Cardiac septum (tissue), 1 donor: ENCODE results near the gene PTRH1. TPM values are rescaled to one million over a fixed set of nuclear protein-coding genes. Genes with fewer than 3 reads are reported as not detected.

Experiments
- DNase-seq: peaks from one replicate; pipeline ENCODE4 v3.0.0-alpha.2; 2020; ENCODE audit warnings: low spot score
- intact Hi-C: fragments of 100-400 bp; cut with DNase I; formaldehyde crosslinking; loops from one replicate; pipeline ENCODE4 v1.14.0; 2022
- total RNA-seq: library from RNA; stranded (reverse); fragmentation: NEBNext Ultra II Directional; extraction: Animal tissue kit (Norgen Biotek cat#: 25700); gene quantifications from one replicate; pipeline ENCODE4 v1.2.1, GENCODE V29; 2021
- donor health status: DM: no; HTN: no; CAD: no.

PTRH1 gene
- total RNA-seq, 1 donor from 2014 or later: 13.4 TPM

DNA sequence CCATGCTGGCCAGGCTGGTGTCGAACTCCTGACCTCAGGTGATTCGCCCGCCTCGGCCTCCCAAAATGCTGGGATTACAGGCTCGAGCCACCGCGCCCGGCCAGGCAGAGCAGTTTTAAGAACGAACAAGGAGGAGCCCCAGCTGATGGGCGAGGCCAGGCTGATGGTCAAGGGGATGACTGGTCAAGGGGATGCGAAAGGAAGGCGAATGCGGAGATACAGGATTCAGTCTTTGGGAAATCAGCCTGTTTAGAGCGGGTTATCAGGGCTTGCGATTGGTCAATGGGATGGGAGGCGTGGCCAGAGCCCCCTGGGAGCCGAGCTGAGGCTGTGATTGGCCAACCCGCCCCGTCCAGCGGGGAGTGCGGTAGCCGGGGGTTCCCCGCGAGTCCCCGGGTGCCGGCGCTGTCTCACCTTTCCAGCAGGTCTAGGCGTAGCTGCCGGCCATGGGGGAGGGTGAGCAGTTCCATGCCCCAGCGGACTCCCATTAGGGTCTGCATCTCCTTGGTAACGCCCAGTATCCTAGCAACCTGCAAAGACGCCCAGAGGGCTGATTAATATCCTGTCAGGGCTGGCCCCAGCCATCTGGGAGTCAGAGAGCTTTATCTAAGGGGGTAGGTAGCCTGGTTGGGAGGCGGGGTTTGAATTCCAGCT lies 27.1 kb upstream of the PTRH1 start:
- intact Hi-C loops: no loop called here
- no peak for DNase-seq

DNA sequence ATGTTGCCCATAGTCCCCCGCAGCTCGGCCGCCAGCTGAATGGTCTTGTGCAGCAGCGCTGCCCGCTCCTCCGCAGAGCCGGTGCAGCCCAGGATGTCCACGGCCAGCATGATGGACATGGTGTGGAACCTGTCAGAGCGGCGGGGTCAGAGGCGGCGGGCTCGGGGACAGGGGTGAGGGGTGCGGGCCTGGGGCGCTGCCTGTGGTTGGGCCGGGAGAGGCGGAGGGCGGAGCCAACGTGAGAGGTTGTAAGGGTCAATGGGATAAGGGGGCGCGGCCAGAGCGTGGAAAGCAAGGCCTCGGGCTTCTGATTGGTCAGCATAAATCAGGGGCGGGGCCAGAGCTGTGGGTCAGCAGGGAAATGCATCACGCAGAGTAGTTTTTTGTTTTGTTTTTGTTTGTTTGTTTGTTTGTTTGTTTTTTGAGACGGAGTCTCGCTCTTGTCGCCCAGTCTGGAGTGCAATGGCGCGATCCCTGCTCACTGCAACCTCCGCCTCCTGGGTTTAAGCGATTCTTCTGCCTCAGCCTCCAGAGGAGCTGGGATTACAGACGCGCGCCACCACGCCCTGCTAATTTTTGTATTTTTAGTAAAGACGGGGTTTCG lies 26.5 kb upstream of the PTRH1 start:
- intact Hi-C loops: no loop called here
- peak; percentile 88 for DNase-seq

DNA sequence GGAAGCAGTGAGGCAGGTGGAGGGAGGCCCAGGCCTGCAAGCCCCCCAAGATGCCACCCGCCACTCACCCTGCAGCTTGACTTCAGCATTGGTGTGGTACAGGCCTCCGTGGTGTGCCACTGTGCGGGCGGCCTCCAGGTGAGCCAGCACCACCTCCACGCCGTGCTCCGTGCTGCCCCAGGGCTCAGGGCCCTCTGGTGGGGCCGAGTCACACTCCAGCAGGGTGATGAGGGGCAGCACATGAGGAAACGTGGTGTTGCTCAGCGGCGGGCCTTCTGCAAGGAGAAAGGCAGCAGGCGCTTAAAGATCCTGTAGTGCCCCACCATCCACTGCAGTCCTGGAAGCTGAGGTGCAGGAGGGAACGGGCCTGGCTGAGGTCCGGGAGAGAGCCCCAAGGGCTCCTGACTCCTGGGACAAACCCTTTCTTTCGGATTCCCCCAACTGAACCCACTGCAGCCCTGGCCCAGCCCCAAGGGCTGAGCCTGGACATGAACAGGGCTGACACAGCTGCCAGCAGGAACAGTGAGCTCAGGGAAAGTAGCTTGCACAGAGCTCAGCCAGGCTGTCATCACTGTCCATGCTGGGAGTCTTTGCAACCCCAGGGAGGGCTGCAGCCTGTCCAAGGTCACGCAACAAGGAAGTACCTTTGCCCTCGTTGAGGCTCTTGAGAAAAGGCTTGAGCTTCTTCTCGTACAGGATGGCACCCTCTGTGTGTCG lies 24.3 kb upstream of the PTRH1 start:
- intact Hi-C loops: loop anchor here (5.0 kb wide), 1 partner anchor 133 kb away; no protein-coding TSS in a partner anchor
- no peak for DNase-seq

DNA sequence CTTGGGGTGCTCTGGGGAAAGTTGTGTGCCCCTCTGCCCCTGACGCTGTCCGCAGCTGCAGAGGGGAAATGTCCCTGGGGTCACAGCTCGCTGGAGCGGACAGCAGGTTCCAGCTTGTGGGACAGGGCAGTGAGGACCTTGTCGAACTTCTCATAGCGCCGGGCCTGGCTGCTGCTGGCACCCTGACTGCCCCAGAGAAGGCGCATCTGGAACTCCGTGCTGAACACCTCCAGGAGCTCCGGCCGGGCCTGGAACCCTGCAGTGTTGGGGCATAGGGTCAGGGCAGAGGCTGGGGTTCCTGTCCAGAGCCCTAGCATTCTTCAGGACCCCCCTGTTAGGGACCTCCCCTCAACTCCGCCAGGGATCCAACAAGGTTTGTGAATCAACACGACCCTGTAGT lies 23.2 kb upstream of the PTRH1 start:
- intact Hi-C loops: loop anchor here (5.0 kb wide), 1 partner anchor 134 kb away; no protein-coding TSS in a partner anchor
- no peak for DNase-seq

DNA sequence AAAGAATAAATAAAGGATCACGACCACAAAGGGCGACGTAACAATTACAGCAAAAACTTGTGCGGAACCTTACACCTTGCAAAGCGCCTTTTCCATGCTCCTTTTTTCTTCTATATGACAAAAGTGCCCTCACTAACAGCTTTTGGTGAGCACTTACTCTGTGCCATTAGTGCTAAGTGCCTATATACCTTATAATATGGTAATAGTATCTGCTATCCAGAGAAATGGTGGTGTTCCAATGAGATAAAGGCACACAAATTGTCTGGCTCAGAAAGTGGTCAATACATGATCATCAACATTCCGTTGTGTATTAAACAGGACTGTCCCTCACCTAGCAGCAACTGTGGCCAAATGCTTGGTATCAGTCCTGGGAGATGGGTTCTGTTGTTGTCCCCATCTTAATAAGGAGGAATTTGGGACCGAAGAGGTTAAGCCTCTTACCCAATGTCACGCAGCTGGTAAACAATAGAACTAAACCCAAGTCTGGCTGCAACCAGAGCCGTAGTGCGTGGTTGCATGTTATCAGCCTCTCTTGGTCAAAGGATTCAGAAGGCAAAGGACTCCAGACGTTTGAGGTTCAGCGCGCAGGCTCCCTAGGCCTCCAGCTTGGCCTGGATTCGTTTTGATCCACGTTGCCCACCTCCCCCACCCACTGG lies 20.2 kb upstream of the PTRH1 start:
- intact Hi-C loops: loop anchor here (1.0 to 5.0 kb wide), 3 partner anchors 50 to 183 kb away; no protein-coding TSS in a partner anchor
- DNase-seq: no peak

DNA sequence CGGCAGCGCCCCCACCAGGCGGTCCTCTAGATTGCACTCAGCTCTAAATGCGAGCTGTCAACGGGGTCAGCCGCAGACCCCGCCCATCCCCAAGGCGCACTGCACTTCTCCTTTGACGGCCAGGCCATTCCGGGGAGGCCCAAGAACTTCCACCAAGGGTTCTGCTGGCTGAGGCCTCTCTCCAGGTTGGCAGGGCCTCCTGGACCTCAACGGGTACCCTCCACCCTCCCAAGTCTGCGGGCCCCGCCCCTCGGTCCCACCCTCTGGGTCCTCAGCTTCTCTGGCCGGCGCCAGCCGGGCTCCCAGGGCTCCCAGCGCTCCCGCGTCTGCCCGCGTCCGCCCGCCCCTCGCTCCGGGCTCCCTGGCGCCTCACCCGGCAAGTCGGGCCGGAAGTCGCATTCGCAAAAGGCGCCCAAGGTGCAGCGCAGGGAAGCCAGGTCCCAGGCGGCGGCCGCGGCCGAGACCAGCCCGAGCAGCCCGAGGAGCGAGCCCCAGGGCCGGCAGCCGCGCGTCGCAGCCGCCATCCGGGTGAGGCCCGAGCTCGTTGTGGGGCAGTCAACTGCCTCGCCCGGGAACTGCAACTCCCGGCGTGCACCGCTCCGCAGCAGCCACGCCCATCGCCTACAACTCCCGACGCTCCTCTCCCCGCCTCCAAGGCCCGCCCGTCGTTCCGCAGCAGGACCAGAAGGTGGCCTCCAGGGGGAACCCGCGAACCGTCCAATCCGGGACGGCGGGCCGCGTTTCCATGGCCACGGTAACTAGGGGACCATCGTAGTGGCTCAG lies 19.5 kb upstream of the PTRH1 start, which contains the start of gene TOR2A:
TOR2A (minus strand) TSS at position 548 of the 783 bp plus-strand sequence; CDS start at position 524, 24 bp downstream.
- DNase-seq: peak; percentile 98
- intact Hi-C loops: loop anchor here (1.0 to 5.0 kb wide), 5 partner anchors 50 to 184 kb away; partner anchors contain the start of gene STXBP1

DNA sequence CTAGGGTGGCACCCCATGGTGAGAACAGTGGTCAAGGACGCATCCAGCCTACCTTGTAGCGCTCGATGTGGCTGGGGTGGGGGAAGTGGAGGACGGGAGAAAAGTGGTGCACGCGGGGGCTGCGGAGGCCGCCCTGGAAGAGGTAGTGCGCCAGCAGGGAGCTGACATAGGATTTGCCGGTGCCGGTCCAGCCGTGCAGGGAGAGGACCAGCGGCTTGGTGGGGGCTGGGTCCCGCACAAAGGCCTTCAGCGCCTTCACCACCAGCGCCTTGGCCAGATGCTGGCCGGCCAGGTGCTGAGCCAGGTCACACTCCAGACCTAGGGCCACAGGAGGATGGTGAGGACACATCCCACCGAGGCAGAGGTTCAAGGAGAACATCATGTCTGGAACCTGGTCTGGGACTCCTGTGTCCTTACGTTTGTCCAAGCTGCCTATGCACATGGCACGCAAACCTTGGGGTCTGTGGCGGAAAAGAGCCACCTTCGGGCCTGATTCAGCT lies 18.8 kb upstream of the PTRH1 start:
- intact Hi-C loops: loop anchor here (1.0 to 5.0 kb wide), 3 partner anchors 122 to 185 kb away; partner anchors contain the start of gene STXBP1
- no peak for DNase-seq

DNA sequence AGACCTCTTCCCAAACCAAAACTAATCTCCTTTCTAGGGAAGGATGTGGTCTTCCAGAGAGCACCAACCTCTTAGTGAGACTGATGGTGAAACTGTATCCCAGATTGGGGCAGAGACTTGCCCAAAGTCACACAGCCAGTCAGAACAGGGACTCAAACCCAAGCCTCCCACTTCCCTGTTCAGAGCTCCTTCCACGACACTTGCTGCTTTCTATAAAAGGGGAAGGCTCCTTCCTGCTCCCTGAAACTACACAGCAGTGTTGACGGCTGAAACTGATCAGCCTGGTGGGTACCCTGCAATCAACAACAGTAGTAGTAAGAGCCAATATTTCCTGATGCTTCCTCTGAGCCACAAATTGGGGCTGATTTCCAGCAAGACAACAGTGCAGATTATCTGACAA lies 18.2 kb upstream of the PTRH1 start:
- intact Hi-C loops: loop anchor here (1.0 to 5.0 kb wide), 3 partner anchors 121 to 185 kb away; partner anchors contain the start of gene STXBP1
- DNase-seq: no peak

DNA sequence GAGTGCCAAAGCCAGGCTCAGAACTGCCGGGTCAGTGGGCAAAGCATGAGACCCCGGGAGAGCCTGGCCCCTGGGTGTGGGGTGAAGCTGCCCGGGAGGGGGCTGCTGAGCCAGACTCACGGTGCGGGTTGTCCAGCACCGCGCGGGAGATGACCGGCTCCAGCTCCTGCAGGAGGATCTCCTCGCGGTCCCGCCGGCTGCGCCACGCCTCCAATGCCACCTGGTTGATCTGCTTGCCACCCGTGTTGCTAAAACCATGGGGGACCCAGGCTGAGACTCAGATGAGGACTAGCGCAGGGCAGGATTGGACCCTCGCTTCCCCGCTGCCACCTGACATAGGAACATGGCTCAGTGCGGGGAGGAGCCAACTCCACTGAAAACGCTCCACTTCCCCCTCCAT lies 17.0 kb upstream of the PTRH1 start:
- intact Hi-C loops: loop anchor here (5.0 kb wide), 1 partner anchor 120 kb away; the partner anchor contains the start of gene STXBP1
- no peak for DNase-seq

DNA sequence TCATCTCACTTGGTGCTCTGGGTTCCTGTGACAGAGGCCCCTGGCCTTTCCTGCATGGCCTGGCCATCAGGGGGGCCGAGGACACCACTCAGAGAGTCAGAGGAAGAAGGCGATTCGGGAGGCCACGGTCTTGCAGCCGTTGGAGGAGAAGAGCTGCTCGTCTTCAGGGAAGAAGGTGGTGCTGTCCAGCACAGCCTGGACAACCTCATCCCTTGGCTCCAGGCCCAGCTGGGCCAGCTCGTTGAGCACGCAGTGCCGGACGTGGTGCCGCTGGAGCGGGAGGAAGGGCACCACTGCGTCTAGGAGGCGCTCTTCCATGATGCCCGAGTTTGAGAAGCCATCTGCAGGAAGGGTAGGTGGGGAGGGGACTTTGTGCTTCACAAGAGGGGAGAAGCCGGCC lies 16.5 kb upstream of the PTRH1 start:
- DNase-seq: no peak
- intact Hi-C loops: loop anchor here (5.0 kb wide), 1 partner anchor 120 kb away; the partner anchor contains the start of gene STXBP1

DNA sequence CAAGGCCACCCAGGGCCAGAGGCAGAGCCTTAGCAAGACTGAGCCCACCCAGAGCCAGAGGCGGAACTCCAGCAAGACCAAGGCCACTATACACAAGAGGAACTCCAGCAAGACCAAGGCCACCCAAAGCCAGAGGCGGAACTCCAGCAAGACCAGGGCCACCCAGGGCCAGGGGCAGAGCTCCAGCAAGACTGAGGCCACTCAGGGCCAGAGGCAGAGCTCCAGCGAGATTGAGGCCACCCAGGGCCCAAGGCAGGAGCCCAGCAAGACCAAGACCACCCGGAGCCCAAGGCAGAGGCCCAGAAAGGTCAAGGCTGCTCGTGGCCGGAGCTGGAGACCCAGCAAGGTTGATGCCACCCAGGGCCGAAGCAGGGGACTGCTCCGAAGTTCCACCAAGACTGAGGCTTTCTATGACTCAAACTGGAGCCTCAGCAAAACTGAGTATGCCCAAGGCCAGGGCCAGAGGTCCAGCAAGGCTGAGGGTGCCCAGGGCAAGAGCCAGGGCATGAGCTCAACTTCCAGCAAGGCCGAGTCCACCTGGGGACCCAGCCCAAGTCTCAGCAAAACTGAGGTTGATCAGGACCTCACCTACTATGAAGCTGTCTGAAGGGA lies 15.4 kb upstream of the PTRH1 start:
- no peak for DNase-seq
- intact Hi-C loops: loop anchor here (5.0 kb wide), 1 partner anchor 119 kb away; the partner anchor contains the start of gene STXBP1

DNA sequence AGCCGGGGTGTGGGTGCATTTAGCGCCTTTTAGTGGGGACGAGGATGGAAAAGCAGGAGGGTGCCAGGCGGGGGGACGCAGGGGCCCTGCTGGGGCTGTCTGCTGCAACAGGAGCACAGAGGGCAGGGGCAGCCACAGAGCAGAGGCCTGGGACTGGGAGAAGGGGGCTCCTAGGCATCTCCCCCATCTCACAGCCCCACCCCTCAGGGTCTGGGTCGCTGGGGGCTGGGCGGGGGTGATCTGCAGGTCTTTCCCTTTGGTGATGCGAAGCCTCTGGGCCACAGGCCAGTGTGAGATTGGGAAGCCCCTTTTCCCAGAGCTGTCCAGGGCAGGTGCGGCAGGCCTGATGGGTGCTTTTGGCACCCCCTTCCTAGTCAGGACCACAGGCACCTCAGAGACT lies 14.8 kb upstream of the PTRH1 start:
- intact Hi-C loops: loop anchor here (5.0 kb wide), 1 partner anchor 118 kb away; the partner anchor contains the start of gene STXBP1

DNA sequence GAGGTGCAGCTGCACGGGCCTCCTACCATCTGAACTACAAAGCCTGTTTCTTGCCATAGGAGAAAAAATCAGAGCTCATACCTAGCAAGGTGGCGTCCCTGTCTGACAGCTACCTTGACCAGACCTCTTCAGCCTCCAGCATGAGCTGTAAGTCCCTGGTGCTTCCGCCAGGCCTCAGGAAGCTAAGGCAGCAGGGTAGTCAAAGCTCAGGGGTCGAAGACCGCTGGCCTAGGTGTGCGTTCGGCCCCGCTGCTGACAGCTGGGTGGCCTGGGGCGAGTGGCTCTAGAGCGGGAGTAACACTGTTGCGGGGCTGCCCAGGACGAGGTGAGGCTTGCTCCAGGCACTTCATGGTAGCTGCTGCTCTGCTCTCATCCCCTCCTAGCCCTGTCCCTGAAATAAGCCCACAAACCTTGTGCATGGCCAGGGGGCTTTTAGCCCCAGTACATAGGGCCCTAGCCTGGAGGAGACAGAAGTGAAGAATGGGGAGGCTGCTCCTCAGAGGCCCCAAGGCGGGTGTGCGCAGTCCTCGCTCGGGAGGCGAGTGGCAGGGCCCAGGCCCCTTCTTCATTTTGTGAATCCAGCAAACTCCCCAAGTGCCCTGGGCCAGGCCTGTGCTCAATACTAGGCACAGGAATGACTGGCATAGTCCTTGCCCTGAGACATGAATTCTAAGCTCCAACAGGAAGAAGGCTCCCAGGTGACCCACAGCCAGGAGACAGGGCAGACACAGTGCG lies 14.2 kb upstream of the PTRH1 start:
- no peak for DNase-seq
- intact Hi-C loops: loop anchor here (5.0 kb wide), 1 partner anchor 117 kb away; the partner anchor contains the start of gene STXBP1

More for the DNA sequence above, 14.8 kb upstream of the PTRH1 start:
- DNase-seq: no peak

DNA sequence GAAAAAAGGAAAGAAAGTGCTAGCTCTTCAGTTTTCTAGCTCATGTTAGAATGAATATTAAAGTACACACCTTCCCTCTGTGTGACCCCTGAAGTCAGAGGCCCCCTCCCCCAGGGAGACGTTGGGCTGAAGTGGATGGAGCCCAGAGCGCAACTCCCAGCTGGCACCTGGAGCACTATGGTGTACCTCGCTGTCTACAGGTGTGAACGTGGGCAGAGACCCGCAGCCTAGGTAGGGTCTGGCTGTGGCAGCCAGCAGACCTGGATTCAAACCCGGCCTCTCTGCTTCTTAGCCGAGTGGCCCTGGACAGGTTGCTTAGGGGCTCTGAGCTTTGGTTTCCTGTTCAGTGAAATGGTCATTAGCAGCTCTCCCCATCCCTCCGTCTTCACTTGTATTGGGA lies 13.3 kb upstream of the PTRH1 start:
- intact Hi-C loops: no loop called here
- no peak for DNase-seq

DNA sequence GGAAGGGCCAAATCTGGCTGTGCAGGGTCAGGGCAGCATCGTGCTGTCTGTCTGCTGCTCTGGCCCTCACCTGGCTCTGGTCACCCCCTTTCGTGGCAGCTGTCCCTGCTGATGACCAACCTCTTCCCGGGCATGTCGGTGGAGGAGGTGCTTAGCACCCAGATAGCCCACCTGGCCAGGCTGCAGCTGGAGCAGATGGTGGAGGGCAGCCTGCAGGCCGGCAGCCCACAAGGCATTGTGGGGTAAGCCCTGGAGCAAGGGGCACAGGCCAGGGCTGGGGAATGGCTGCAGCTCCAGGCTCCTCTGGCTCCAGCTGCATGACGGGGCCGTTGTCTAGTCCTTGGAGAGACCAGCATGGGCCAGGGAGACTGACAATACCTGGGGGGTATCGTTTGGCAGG lies 11.4 kb upstream of the PTRH1 start:
- intact Hi-C loops: no loop called here
- DNase-seq: no peak

DNA sequence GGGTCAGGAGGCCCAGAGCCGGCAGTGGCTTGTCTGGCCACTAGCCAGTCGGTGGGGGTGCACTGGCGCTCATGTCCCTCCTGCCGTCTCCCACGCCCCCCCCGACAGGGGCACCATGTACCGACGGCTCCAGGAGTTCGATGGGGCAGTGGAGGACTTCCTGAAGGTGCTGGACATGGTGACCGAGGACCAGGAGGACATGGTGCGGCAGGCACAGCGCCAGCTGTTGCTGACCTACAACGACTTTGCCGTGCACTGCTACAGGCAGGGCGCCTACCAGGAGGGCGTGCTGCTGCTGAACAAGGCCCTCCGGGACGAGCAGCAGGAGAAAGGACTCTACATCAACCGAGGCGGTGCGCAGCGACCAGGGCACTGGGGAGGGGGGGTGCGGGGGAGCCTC lies 8.5 kb upstream of the PTRH1 start:
- intact Hi-C loops: no loop called here
- no peak for DNase-seq

DNA sequence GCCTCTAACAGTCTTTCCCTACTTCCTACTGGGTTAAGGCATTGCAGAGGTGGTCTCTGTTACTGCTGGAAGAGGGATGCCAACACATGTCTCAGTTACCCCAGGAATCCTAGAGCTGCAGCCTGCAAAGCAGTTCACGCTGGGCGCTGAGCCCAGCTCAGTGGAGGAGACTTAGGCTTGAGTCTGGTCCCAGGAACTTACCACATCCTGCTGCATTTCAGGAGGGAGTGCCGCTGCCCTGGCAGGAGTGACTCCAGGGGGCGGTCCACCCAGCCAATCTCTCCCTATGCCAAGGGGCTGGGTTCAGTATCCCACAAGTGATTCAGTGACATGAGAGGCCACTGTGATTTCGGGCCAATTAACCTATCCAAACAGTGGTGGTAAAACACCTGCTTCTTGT lies 8.0 kb upstream of the PTRH1 start:
- no peak for DNase-seq
- intact Hi-C loops: no loop called here
